OCI-LY1 (cell line): ENCODE measurements around the gene PPIB.

ENCODE experiments used
- H2AFZ ChIP-seq: fragments of 200-600 bp; sonication (generic), shearing (Covaris generic); 2 replicates; pipeline ENCODE4 v1.6.0; 2014; ENCODE audit warnings: antibody characterized with exemption, mild to moderate bottlenecking, low read length
- H3F3A ChIP-seq: fragments of 200-600 bp; sonication (generic), shearing (Covaris generic); 2 replicates; pipeline ENCODE4 v1.6.0; 2014; ENCODE audit warnings: mild to moderate bottlenecking, antibody characterized with exemption, low read length, moderate library complexity; ENCODE audit not compliant: insufficient read depth
- H3K27ac ChIP-seq: fragments of 200-600 bp; sonication (generic); 2 replicates; pipeline ENCODE4 v1.5.1; 2014; ENCODE audit warnings: low read length, mixed run types, mild to moderate bottlenecking, low read depth; ENCODE audit not compliant: poor library complexity, severe bottlenecking
- H3K27me3 ChIP-seq: fragments of 200-600 bp; sonication (generic); 2 replicates; pipeline ENCODE4 v1.6.0; 2014; ENCODE audit warnings: antibody characterized with exemption, mild to moderate bottlenecking, low read length, moderate library complexity; ENCODE audit not compliant: insufficient read depth
- H3K36me3 ChIP-seq: fragments of 200-600 bp; sonication (generic); 2 replicates; pipeline ENCODE4 v1.6.1; 2014; ENCODE audit warnings: mild to moderate bottlenecking, antibody characterized with exemption, low read length, moderate library complexity, mixed read lengths; ENCODE audit not compliant: insufficient read depth
- H3K4me1 ChIP-seq: fragments of 200-600 bp; sonication (generic); 2 replicates; pipeline ENCODE4 v1.5.1; 2014; ENCODE audit warnings: mild to moderate bottlenecking, low read length, moderate library complexity; ENCODE audit not compliant: insufficient read depth, severe bottlenecking
- H3K4me2 ChIP-seq: fragments of 200-600 bp; sonication (generic), shearing (Covaris generic); 2 replicates; pipeline ENCODE4 v1.6.1; 2014; ENCODE audit warnings: low read length
- H3K4me3 ChIP-seq: fragments of 200-600 bp; sonication (generic); 2 replicates; pipeline ENCODE4 v1.5.1; 2014; ENCODE audit warnings: low read length, low read depth, mild to moderate bottlenecking, mixed read lengths; ENCODE audit not compliant: poor library complexity, severe bottlenecking
- H3K79me2 ChIP-seq: fragments of 200-600 bp; shearing (Covaris generic); 2 replicates; pipeline ENCODE4 v1.6.1; 2016; ENCODE audit warnings: mixed run types, low read length, mixed read lengths; ENCODE audit not compliant: insufficient read depth
- H3K9ac ChIP-seq: fragments of 200-600 bp; sonication (generic), shearing (Covaris generic); 2 replicates; pipeline ENCODE4 v1.6.1; 2014; ENCODE audit warnings: mild to moderate bottlenecking, low read length, mixed read lengths
- H3K9me2 ChIP-seq: fragments of 200-600 bp; sonication (generic), shearing (Covaris generic); 2 replicates; pipeline ENCODE4 v1.6.1; 2014; ENCODE audit warnings: low read depth, mild to moderate bottlenecking, low read length, mixed read lengths
- H3K9me3 ChIP-seq: fragments of 200-600 bp; shearing (Covaris generic); 2 replicates; pipeline ENCODE4 v1.6.1; 2014; ENCODE audit warnings: low read length, mixed read lengths
- H4K20me1 ChIP-seq: fragments of 200-600 bp; sonication (generic), shearing (Covaris generic); 2 replicates; pipeline ENCODE4 v1.6.0; 2016; ENCODE audit warnings: mild to moderate bottlenecking, low read length; ENCODE audit not compliant: insufficient read depth
- EZH2 ChIP-seq: fragments of 200-600 bp; sonication (generic), shearing (Covaris generic); IDR thresholded peaks from 2 replicates; pipeline ENCODE4 v1.8.0; 2017; ENCODE audit warnings: borderline replicate concordance, mixed run types, mild to moderate bottlenecking, antibody characterized with exemption, low read length, moderate library complexity, mixed read lengths
- TF ChIP-seq, protein P1 (sequence below): fragments of 200-600 bp; sonication (generic), shearing (Covaris generic); IDR thresholded peaks from 2 replicates; pipeline ENCODE4 v1.5.1; 2017; ENCODE audit warnings: mild to moderate bottlenecking, antibody characterized with exemption, low read length, moderate library complexity, mixed read lengths

The PPIB gene

DNA sequence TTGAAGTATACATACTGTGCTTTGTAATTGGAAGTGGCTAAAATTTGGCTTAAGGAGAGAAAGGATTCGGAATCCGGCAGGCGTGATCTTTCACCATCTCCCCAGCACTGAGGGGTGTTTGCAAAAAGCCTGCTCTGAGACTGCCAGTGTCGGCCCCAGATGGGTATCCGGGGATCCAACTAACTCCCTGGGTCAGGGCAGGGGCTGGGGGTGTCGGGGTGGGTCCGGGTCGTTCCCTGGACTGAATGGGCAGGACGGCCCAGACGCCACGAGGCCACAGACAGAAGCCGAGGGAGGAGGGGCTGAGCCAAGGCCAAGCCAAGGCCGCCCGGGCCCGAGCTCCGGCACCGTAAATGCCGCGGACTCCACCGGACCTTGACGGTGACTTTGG is 349 bp downstream of the PPIB start:
- Histone ChIP-seq H3K36me3 (peaks cover 36% of the 10 kb centered on the region), H3K9me2 (no peaks in the 10 kb centered on the region), H3K4me2 (peak overlapping the region; percentile 94), H3K4me3 (peak overlapping the region; percentile 94), H3K9me3 (no peaks in the 10 kb centered on the region), H3K4me1 (peaks cover 61% of the 10 kb centered on the region), H2AFZ (no peak overlapping the region), H3K79me2 (peaks cover 9% of the 10 kb centered on the region), H3K27me3 (no peaks in the 10 kb centered on the region), H3F3A (no peaks in the 10 kb centered on the region), H3K27ac (peak overlapping the region; percentile 40), H4K20me1 (no peaks in the 10 kb centered on the region), H3K9ac (peak overlapping the region; percentile 93)
- no peak for TF ChIP-seq EZH2

GRCh38 chr15:64161688-64162477 is 939 bp downstream of the PPIB start:
- H3K36me3 ChIP-seq: peaks cover 42% of the 10 kb centered on the region
- H3K27me3 ChIP-seq: no peaks in the 10 kb centered on the region
- H3K9ac ChIP-seq: peak overlapping the region; percentile 93
- no peaks in the 10 kb centered on the region for H4K20me1 ChIP-seq
- peak overlapping the region; percentile 40 for H3K27ac ChIP-seq
- peak overlapping the region; percentile 94 for H3K4me2 ChIP-seq
- peaks cover 9% of the 10 kb centered on the region for H3K79me2 ChIP-seq
- no peaks in the 10 kb centered on the region for H3K9me3 ChIP-seq
- no peak overlapping the region for H2AFZ ChIP-seq
- TF ChIP-seq EZH2: no peak
- TF ChIP-seq, protein P1, sequence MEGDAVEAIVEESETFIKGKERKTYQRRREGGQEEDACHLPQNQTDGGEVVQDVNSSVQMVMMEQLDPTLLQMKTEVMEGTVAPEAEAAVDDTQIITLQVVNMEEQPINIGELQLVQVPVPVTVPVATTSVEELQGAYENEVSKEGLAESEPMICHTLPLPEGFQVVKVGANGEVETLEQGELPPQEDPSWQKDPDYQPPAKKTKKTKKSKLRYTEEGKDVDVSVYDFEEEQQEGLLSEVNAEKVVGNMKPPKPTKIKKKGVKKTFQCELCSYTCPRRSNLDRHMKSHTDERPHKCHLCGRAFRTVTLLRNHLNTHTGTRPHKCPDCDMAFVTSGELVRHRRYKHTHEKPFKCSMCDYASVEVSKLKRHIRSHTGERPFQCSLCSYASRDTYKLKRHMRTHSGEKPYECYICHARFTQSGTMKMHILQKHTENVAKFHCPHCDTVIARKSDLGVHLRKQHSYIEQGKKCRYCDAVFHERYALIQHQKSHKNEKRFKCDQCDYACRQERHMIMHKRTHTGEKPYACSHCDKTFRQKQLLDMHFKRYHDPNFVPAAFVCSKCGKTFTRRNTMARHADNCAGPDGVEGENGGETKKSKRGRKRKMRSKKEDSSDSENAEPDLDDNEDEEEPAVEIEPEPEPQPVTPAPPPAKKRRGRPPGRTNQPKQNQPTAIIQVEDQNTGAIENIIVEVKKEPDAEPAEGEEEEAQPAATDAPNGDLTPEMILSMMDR: no peak
- no peaks in the 10 kb centered on the region for H3K9me2 ChIP-seq
- H3F3A ChIP-seq: no peaks in the 10 kb centered on the region
- peak overlapping the region; percentile 94 for H3K4me3 ChIP-seq
- peaks cover 63% of the 10 kb centered on the region for H3K4me1 ChIP-seq

- H3K4me3 ChIP-seq: no peak overlapping the region
- no peaks in the 10 kb centered on the region for H3K27me3 ChIP-seq
- no peak overlapping the region; the same call in 1 of the 2 replicates for H3K9ac ChIP-seq
- H3K9me2 ChIP-seq: no peaks in the 10 kb centered on the region
- H3K9me3 ChIP-seq: no peaks in the 10 kb centered on the region
- H3K79me2 ChIP-seq: peaks cover 9% of the 10 kb centered on the region
- H4K20me1 ChIP-seq: no peaks in the 10 kb centered on the region
- peaks cover 75% of the 10 kb centered on the region for H3K4me1 ChIP-seq
- no peak for TF ChIP-seq EZH2
- TF ChIP-seq, protein P1: no peak
- no peak overlapping the region; the same call in 1 of the 2 replicates for H3K4me2 ChIP-seq
- H3F3A ChIP-seq: no peaks in the 10 kb centered on the region
- peak overlapping the region; percentile 18 for H3K27ac ChIP-seq
- H3K36me3 ChIP-seq: peaks cover 71% of the 10 kb centered on the region
- no peak overlapping the region for H2AFZ ChIP-seq
Measured at GRCh38 chr15:64158363-64159134, 4.3 kb downstream of the PPIB start.
